Stimulated activated CD4-positive, alpha-beta T cell treated with anti-CD3 and anti-CD28 coated beads, TNF-alpha, amount 100 ng/mL, for 4 hours (primary cell): ENCODE results near the gene SIX2.
"Not testable (repeated sequence)": the region's sequence is repeated elsewhere in the genome, so short reads cannot be mapped to it uniquely, and the experiment has no call there.

Source experiments
- DNase-seq, 3 experiments: peaks; one replicate each; pipeline ENCODE4 v3.0.0-alpha.2; 2020; ENCODE audit warnings: low read depth in 3 of 3

SIX2 gene

GRCh38 chr2:45009303-45009927, at the start of gene SIX2:
Gene SIX2 (minus strand): TSS chr2:45009452. CDS start chr2:45009110, 342 bp downstream.
- no peak for DNase-seq

- no peak for DNase-seq
These were observed 45.9 kb upstream of the SIX2 start for GRCh38 chr2:45055162-45055605.

GRCh38 chr2:45053966-45054365, 44.7 kb upstream of the SIX2 start:
- no peak for DNase-seq

GRCh38 chr2:45052388-45052928, 43.2 kb upstream of the SIX2 start:
- DNase-seq, result no peak

GRCh38 chr2:45049569-45050336, 40.5 kb upstream of the SIX2 start:
- no peak for DNase-seq

- no peak for DNase-seq
These were observed 38.0 kb upstream of the SIX2 start for GRCh38 chr2:45047301-45047700.

- no peak for DNase-seq
These were observed 37.5 kb upstream of the SIX2 start for GRCh38 chr2:45046786-45047185.

GRCh38 chr2:45045706-45046105, 36.5 kb upstream of the SIX2 start:
- no peak for DNase-seq

- DNase-seq, result no peak
These were observed 35.7 kb upstream of the SIX2 start for GRCh38 chr2:45044916-45045315.

GRCh38 chr2:45043174-45043573, 33.9 kb upstream of the SIX2 start:
- no peak for DNase-seq

GRCh38 chr2:45042401-45042800, 33.1 kb upstream of the SIX2 start:
- DNase-seq, result no peak

- no peak for DNase-seq
These were observed 31.5 kb upstream of the SIX2 start for GRCh38 chr2:45040786-45041185.

GRCh38 chr2:45039804-45040203, 30.6 kb upstream of the SIX2 start:
- not testable (repeated sequence) for DNase-seq

- not testable (repeated sequence) for DNase-seq
These were observed 29.6 kb upstream of the SIX2 start for GRCh38 chr2:45038861-45039260.

GRCh38 chr2:45033302-45033701, 24.1 kb upstream of the SIX2 start:
- DNase-seq, result no peak

GRCh38 chr2:45031028-45031427, 21.8 kb upstream of the SIX2 start:
- DNase-seq, result no peak

GRCh38 chr2:45030553-45030952, 21.3 kb upstream of the SIX2 start:
- DNase-seq, result no peak

- DNase-seq, result no peak
These were observed 20.0 kb upstream of the SIX2 start for GRCh38 chr2:45029215-45029614.

GRCh38 chr2:45028276-45028675, 19.0 kb upstream of the SIX2 start:
- DNase-seq, result no peak

GRCh38 chr2:45026924-45027450, 17.7 kb upstream of the SIX2 start:
- no peak for DNase-seq

GRCh38 chr2:45024600-45025291, 15.5 kb upstream of the SIX2 start:
- no peak for DNase-seq

GRCh38 chr2:45024097-45024496, 14.8 kb upstream of the SIX2 start:
- DNase-seq, result no peak
